ENCODE results near the gene NAA60. TPM values are rescaled to one million over a fixed set of nuclear protein-coding genes. Genes with fewer than 3 reads are reported as not detected.
"Not testable (repeated sequence)": the region's sequence is repeated elsewhere in the genome, so short reads cannot be mapped to it uniquely, and the experiment has no call there.

Gene NAA60
- total and polyA plus RNA-seq, 12 donors = 32.1 to 57.5 (median 37.7) TPM

GRCh38 chr16:3471518-3472176 lies 28.2 kb downstream of the NAA60 start:
- WGBS, 2 donors = 90 to 92% methylated on average over 20 of the region's 20 CpGs
- peaks cover 15 to 87% (median 63%) of the 10 kb centered on the region in 9 donors for H3K4me1 ChIP-seq

GRCh38 chr16:3472878-3473595 lies 29.6 kb downstream of the NAA60 start:
- peaks cover 3 to 74% (median 49%) of the 10 kb centered on the region in 9 donors for H3K4me1 ChIP-seq
- intact Hi-C loops (cut with DNase I) = no loop called here
- H3K9me3 ChIP-seq = no peaks in the 10 kb centered on the region
- TF ChIP-seq, protein P1, sequence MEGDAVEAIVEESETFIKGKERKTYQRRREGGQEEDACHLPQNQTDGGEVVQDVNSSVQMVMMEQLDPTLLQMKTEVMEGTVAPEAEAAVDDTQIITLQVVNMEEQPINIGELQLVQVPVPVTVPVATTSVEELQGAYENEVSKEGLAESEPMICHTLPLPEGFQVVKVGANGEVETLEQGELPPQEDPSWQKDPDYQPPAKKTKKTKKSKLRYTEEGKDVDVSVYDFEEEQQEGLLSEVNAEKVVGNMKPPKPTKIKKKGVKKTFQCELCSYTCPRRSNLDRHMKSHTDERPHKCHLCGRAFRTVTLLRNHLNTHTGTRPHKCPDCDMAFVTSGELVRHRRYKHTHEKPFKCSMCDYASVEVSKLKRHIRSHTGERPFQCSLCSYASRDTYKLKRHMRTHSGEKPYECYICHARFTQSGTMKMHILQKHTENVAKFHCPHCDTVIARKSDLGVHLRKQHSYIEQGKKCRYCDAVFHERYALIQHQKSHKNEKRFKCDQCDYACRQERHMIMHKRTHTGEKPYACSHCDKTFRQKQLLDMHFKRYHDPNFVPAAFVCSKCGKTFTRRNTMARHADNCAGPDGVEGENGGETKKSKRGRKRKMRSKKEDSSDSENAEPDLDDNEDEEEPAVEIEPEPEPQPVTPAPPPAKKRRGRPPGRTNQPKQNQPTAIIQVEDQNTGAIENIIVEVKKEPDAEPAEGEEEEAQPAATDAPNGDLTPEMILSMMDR (IDR thresholded peaks at IDR 0.05) = no peak
- peaks cover 0 to 46% (median 0%) of the 10 kb centered on the region in 9 donors for H3K36me3 ChIP-seq
- WGBS, 2 donors = 85 to 90% methylated on average over 10 of the region's 10 CpGs
- DNase-seq (no peak), ATAC-seq (no peak)
- no peak overlapping the region for H3K4me3 ChIP-seq
- no peak overlapping the region for H3K27ac ChIP-seq
- no peaks in the 10 kb centered on the region for H3K27me3 ChIP-seq

More at GRCh38 chr16:3471518-3472176, 28.2 kb downstream of the NAA60 start:
- peak overlapping the region in 1 of 10 donors; percentile 43 for H3K27ac ChIP-seq
- no peak for DNase-seq
- no peaks in the 10 kb centered on the region for H3K9me3 ChIP-seq
- intact Hi-C loops (cut with DNase I) = no loop called here
- ATAC-seq = no peak
- no peaks in the 10 kb centered on the region for H3K27me3 ChIP-seq
- H3K36me3 ChIP-seq = peaks cover 0 to 47% (median 1%) of the 10 kb centered on the region in 9 donors
- TF ChIP-seq, protein P1 (IDR thresholded peaks at IDR 0.05) = no peak
- H3K4me3 ChIP-seq = no peak overlapping the region

DNA sequence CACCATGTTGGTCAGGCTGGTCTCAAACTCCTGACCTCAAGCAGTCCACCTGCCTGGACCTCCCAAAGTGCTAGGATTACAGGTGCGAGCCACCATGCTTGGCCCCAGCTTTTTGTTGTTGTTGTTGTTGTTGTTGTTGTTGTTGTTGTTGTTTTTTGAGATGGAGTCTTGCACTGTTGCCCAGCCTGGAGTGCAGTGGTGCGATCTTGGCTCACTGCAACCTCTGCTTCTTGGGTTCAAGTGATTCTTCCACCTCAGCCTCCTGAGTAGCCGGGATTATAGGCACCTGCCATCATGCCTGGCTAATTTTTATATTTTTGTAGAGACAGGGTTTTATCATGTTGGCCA lies 30.1 kb downstream of the NAA60 start:
- DNase-seq; H3K27ac ChIP-seq; intact Hi-C loops (cut with DNase I): not testable (repeated sequence)

GRCh38 chr16:3474136-3474779 lies 30.8 kb downstream of the NAA60 start:
- Histone ChIP-seq H3K4me3 (no peak overlapping the region), H3K27me3 (no peaks in the 10 kb centered on the region), H3K36me3 (peaks cover 0 to 56% (median under 1%) of the 10 kb centered on the region in 9 donors), H3K27ac (peak overlapping the region in 3 of 10 donors; percentile 1 to 26 (median 2)), H3K9me3 (no peaks in the 10 kb centered on the region), H3K4me1 (peaks cover 0 to 62% (median 39%) of the 10 kb centered on the region in 9 donors)
- DNase-seq (no peak), ATAC-seq (peak in 7 of 8 donors; percentile 19 to 49 (median 37))
- intact Hi-C loops (cut with DNase I) = no loop called here
- TF ChIP-seq, protein P1 (IDR thresholded peaks at IDR 0.05) = no peak
- WGBS, 2 donors = 48 to 58% methylated on average over 16 of the region's 16 CpGs

More for the DNA sequence above, 30.1 kb downstream of the NAA60 start:
- not testable (repeated sequence) for ATAC-seq, H3K4me3 ChIP-seq, H3K9me3 ChIP-seq, H3K27me3 ChIP-seq
- 86 to 96% methylated on average over 3 of the region's 3 CpGs for WGBS, 2 donors
- H3K36me3 ChIP-seq = peaks cover 0 to 49% (median 0%) of the 10 kb centered on the region in 9 donors
- peaks cover 0 to 69% (median 44%) of the 10 kb centered on the region in 9 donors for H3K4me1 ChIP-seq

- H3K9me3 ChIP-seq; H3K4me3 ChIP-seq; ATAC-seq; intact Hi-C loops (cut with DNase I); H3K27me3 ChIP-seq; DNase-seq: not testable (repeated sequence)
- Histone ChIP-seq H3K4me1 (peaks cover 0 to 59% (median 33%) of the 10 kb centered on the region in 9 donors), H3K36me3 (peaks cover 0 to 62% (median 7%) of the 10 kb centered on the region in 9 donors), H3K27ac (peak overlapping the region in 1 of 10 donors; percentile 26)
- WGBS, 2 donors = 97% methylated on average over 7 of the region's 7 CpGs
Observed at GRCh38 chr16:3474870-3475269, 31.4 kb downstream of the NAA60 start.
